HG02970 (cell line): ENCODE data around the gene PDCD11.
"Not testable (repeated sequence)": the region's sequence is repeated elsewhere in the genome, so short reads cannot be mapped to it uniquely, and the experiment has no call there.

Source experiments
- ATAC-seq: cut with Tn5 transposase; IDR thresholded peaks from one replicate; pipeline ENCODE4 v1.9.1; 2021; ENCODE audit warnings: mild to moderate bottlenecking, moderate library complexity, moderate number of reproducible peaks; ENCODE audit not compliant: unreplicated experiment, low FRiP score

The PDCD11 gene

GRCh38 chr10:103470761-103471653 lies 74.6 kb downstream of the PDCD11 start:
- peak; percentile 65 for ATAC-seq

- no peak for ATAC-seq
Measured at GRCh38 chr10:103472005-103472404, 75.6 kb downstream of the PDCD11 start.

GRCh38 chr10:103473261-103473671 lies 76.8 kb downstream of the PDCD11 start:
- ATAC-seq, result no peak

GRCh38 chr10:103474077-103474476 lies 77.7 kb downstream of the PDCD11 start:
- ATAC-seq, result no peak

- ATAC-seq, result no peak
Measured at GRCh38 chr10:103475437-103475836, 79.0 kb downstream of the PDCD11 start.

GRCh38 chr10:103476046-103476768 lies 79.8 kb downstream of the PDCD11 start:
- ATAC-seq, result no peak

GRCh38 chr10:103478671-103479070 lies 82.2 kb downstream of the PDCD11 start:
- no peak for ATAC-seq

GRCh38 chr10:103479135-103479534 lies 82.7 kb downstream of the PDCD11 start, which contains the start of gene CALHM3:
TSS of gene CALHM3 (minus strand) at chr10:103479240. CDS start at chr10:103479032, 208 bp downstream.
- ATAC-seq, result no peak

GRCh38 chr10:103480521-103480920 lies 84.1 kb downstream of the PDCD11 start:
- ATAC-seq, result no peak

- no peak for ATAC-seq
Measured at GRCh38 chr10:103481974-103482531, 85.6 kb downstream of the PDCD11 start.

GRCh38 chr10:103486635-103487409 lies 90.4 kb downstream of the PDCD11 start:
- not testable (repeated sequence) for ATAC-seq

GRCh38 chr10:103487410-103487708 lies 90.9 kb downstream of the PDCD11 start:
- no peak for ATAC-seq

- no peak for ATAC-seq
Measured at GRCh38 chr10:103490986-103491314, 94.5 kb downstream of the PDCD11 start.

- no peak for ATAC-seq
Measured at GRCh38 chr10:103491729-103492364, 95.4 kb downstream of the PDCD11 start.

- ATAC-seq, result no peak
Measured at GRCh38 chr10:103492655-103493261, 96.3 kb downstream of the PDCD11 start.

GRCh38 chr10:103493362-103493915 lies 97.0 kb downstream of the PDCD11 start, which contains the start of gene NEURL1:
TSS of gene NEURL1 (plus strand) at chr10:103493705. CDS start at chr10:103494388, 683 bp downstream.
- ATAC-seq, result no peak

- no peak for ATAC-seq
Measured at GRCh38 chr10:103493916-103494877, 97.8 kb downstream of the PDCD11 start.

- no peak for ATAC-seq
Measured at GRCh38 chr10:103495321-103495720, 98.9 kb downstream of the PDCD11 start.
